Glutamatergic neuron (in vitro differentiated cells): ENCODE measurements around the gene LZTS3. TPM values are rescaled to one million over a fixed set of nuclear protein-coding genes. Genes with fewer than 3 reads are reported as not detected.
"Not testable (repeated sequence)": the region's sequence is repeated elsewhere in the genome, so short reads cannot be mapped to it uniquely, and the experiment has no call there.

Experiments used
- DNase-seq: peaks from one replicate; pipeline ENCODE4 v3.0.0; 2022
- H3K27ac Mint-ChIP-seq: one replicate; pipeline ENCODE4 v1.8.0; 2020; ENCODE audit warnings: mild to moderate bottlenecking, mixed read lengths, inconsistent platforms; ENCODE audit not compliant: unreplicated experiment
- H3K27me3 Mint-ChIP-seq: one replicate; pipeline ENCODE4 v1.8.0; 2020; ENCODE audit warnings: mild to moderate bottlenecking, moderate library complexity, mixed read lengths, inconsistent platforms; ENCODE audit not compliant: unreplicated experiment
- H3K36me3 Mint-ChIP-seq: one replicate; pipeline ENCODE4 v1.8.0; 2020; ENCODE audit warnings: mild to moderate bottlenecking, mixed read lengths, inconsistent platforms; ENCODE audit not compliant: unreplicated experiment
- H3K4me1 Mint-ChIP-seq: one replicate; pipeline ENCODE4 v1.8.0; 2020; ENCODE audit warnings: mild to moderate bottlenecking, low read depth, mixed read lengths, inconsistent platforms; ENCODE audit not compliant: unreplicated experiment
- H3K4me3 Mint-ChIP-seq: one replicate; pipeline ENCODE4 v1.8.0; 2020; ENCODE audit warnings: mild to moderate bottlenecking, mixed read lengths, inconsistent platforms; ENCODE audit not compliant: unreplicated experiment
- H3K9me3 Mint-ChIP-seq: one replicate; pipeline ENCODE4 v1.8.0; 2020; ENCODE audit warnings: mild to moderate bottlenecking, moderate library complexity, mixed read lengths, inconsistent platforms; ENCODE audit not compliant: unreplicated experiment
- total RNA-seq: library from RNA; stranded (reverse); fragmentation: NEBNext Ultra II Directional; extraction: Animal tissue kit (Norgen Biotek cat#: 25700); gene quantifications from one replicate; pipeline ENCODE4 v1.2.1, GENCODE V29; 2021; ENCODE audit not compliant: unreplicated experiment
- TF ChIP-seq, protein P1 (sequence below): fragments of 200-600 bp; sonication (generic); IDR thresholded peaks from one replicate; pipeline ENCODE4 v1.5.0; 2021; ENCODE audit not compliant: partially characterized antibody, unreplicated experiment

The LZTS3 gene
- total RNA-seq, 1 donor from 2014 or later = 56.8 TPM

DNA sequence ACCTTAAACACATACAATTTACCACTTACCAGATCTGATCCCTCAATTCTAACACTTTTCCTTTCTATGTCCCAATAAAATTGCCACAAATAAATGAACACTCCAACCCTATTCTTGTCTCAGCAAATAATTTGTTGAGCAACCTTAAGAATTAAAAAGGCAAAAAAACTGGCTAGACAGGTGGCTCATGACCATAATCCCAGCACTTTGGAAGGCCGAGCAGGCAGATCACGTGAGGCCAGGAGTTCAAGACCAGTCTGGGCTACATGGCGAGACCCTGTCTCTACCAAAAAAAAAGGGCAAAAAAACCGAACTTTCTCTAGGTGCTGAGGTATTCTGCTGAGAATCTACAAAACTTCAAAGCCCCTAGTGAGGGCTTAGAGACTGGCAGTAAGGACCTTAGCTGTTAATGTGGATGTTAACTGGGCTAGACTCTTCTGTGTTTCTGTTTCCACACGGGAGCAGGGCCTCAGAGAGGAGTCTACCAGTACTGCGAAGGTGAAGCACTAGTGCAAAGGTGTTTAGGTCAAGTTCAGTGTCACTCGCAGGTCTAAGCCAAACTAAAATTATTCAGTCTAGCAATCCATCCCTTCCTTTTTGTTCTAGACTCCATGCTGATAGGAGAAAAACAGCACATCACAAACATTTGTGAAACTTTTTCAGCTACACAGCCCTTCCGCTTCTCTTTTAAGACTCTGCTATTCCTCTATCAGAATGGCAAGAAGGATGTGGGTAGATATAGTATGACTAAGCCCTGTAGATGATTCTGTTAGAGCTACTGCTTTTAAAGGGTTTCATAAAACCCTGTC lies 16.3 kb downstream of the LZTS3 start:
- Mint-ChIP-seq H3K36me3 (no peaks in the 10 kb centered on the region), H3K27me3 (peaks cover 4% of the 10 kb centered on the region), H3K4me1 (peaks cover 15% of the 10 kb centered on the region), H3K9me3 (peaks cover 3% of the 10 kb centered on the region), H3K4me3 (peak overlapping the region; percentile 46), H3K27ac (no peak overlapping the region)
- no peak for DNase-seq
- TF ChIP-seq, protein P1, sequence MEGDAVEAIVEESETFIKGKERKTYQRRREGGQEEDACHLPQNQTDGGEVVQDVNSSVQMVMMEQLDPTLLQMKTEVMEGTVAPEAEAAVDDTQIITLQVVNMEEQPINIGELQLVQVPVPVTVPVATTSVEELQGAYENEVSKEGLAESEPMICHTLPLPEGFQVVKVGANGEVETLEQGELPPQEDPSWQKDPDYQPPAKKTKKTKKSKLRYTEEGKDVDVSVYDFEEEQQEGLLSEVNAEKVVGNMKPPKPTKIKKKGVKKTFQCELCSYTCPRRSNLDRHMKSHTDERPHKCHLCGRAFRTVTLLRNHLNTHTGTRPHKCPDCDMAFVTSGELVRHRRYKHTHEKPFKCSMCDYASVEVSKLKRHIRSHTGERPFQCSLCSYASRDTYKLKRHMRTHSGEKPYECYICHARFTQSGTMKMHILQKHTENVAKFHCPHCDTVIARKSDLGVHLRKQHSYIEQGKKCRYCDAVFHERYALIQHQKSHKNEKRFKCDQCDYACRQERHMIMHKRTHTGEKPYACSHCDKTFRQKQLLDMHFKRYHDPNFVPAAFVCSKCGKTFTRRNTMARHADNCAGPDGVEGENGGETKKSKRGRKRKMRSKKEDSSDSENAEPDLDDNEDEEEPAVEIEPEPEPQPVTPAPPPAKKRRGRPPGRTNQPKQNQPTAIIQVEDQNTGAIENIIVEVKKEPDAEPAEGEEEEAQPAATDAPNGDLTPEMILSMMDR = no peak

DNA sequence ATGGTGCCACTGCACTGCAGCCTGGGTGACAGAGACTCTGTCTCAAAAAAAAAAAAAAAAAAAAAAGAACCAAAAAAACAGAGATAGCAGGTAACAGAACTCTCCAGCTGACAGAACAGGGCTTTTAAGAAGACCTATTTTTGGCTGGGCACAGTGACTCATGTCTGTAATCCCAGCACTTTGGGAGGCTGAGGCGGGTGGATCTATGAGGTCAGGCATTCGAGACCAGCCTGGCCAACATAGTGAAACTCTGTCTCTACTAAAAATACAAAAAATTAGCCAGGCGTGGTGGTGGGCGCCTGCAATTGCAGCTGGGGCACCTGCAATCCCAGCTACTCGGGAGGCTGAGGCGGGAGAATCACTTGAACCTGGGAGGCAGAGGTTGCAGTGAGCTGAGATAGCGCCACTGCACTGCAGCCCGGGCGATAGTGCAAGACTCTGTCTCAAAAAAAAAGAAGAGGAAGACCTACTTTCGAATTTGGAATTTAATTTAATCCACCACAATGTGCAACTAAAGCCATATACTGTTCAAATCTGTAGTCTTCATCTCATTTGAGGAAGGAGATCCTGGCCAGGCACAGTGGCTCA lies 21.2 kb downstream of the LZTS3 start:
- not testable (repeated sequence) for H3K4me3 Mint-ChIP-seq, H3K27ac Mint-ChIP-seq, H3K27me3 Mint-ChIP-seq, H3K4me1 Mint-ChIP-seq, DNase-seq, H3K9me3 Mint-ChIP-seq, H3K36me3 Mint-ChIP-seq

DNA sequence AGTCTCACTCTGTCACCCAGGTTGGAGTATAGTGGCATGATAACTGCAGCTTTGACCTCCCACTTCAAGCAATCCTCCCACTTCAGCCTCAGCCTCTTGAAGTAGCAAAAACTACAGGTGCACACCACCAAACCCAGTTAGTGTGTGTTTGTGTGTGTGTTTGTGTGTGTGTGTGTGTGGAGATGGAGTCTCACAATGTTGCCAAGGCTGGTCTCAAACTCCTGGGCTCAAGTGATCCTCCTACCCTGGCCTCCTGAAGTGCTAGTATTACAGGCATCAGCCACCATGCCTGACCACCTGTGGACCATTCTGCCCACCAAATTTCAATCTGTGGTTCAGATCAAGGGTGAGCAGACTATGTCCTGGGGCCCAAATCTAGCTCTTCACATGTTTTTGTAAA lies 22.4 kb downstream of the LZTS3 start:
- H3K36me3 Mint-ChIP-seq = peaks cover 8% of the 10 kb centered on the region
- DNase-seq = no peak
- no peaks in the 10 kb centered on the region for H3K9me3 Mint-ChIP-seq
- no peak overlapping the region for H3K4me3 Mint-ChIP-seq
- TF ChIP-seq, protein P1 = no peak
- no peaks in the 10 kb centered on the region for H3K27me3 Mint-ChIP-seq
- H3K4me1 Mint-ChIP-seq = peaks cover 7% of the 10 kb centered on the region
- H3K27ac Mint-ChIP-seq = no peak overlapping the region

DNA sequence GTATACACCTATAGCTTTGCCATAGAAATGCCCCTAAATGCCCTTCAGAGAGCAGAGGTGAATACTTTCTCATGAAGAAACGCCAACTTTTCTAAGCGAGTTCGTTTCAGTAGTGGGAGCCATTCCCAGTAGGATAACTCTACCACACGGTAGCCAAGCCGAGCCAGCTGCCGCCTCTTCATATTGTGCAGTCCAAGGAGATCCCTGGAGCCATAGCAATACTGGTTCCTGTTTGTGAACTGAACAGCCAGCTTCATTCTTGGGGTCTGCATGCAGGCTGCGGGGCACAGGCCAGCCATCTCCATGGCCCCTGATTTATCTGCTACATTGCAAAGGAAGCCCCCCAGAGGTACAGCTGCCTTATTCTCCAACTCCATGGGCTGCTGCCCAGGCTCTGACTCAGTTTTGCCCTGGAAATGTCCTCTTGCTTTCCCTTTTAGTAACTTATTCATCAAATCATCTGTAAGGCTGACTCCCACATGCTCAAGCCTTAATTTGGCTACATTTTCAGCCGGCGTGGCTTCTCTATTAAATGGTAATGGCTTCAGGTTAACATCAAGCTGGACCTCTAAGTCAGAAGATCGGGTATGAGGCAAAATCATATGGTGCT lies 26.5 kb downstream of the LZTS3 start:
- Mint-ChIP-seq H3K27ac (peak overlapping the region; percentile 15), H3K27me3 (no peaks in the 10 kb centered on the region), H3K4me3 (no peak overlapping the region), H3K9me3 (no peaks in the 10 kb centered on the region), H3K36me3 (peaks cover 8% of the 10 kb centered on the region), H3K4me1 (peaks cover 7% of the 10 kb centered on the region)
- DNase-seq = no peak
- TF ChIP-seq, protein P1 = no peak

DNA sequence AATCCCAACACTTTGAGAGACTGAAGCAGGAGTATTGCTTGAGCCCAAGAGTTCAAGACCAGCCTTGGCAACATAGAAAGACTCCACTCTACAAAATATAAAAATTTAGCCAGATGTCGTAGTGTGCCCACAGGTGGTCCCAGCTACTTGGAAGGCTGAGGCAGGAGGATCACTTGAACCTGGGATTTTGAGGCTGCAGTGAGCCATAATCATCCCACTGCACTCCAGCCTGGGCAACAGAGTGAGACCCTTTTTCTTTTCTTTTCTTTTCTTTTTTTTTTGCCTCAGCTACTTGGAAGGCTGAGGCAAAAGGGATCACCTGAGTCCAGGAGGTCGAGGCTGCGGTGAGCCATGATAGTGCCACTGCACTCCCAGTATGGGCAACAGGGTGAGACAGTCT lies 31.6 kb downstream of the LZTS3 start:
- no peak for DNase-seq

More for the DNA sequence above, 31.6 kb downstream of the LZTS3 start:
- TF ChIP-seq, protein P1 = no peak
- Mint-ChIP-seq H3K4me3 (no peak overlapping the region), H3K27me3 (no peaks in the 10 kb centered on the region), H3K9me3 (no peaks in the 10 kb centered on the region), H3K36me3 (no peaks in the 10 kb centered on the region), H3K4me1 (peaks cover 2% of the 10 kb centered on the region), H3K27ac (no peak overlapping the region)
